IMR-90 (cell line): Measurements from ENCODE around the gene RPS16. TPM values are rescaled to one million over a fixed set of nuclear protein-coding genes. Genes with fewer than 3 reads are reported as not detected.
A peak's percentile ranks its signal among the peaks of the same experiment; 100 is the strongest.

Experiments used
- ATAC-seq: fragments of 200-7000 bp; cut with Tn5 transposase; 2 replicates; pipeline ENCODE4 v1.9.1; 2020; ENCODE audit warnings: low read depth, mild to moderate bottlenecking, moderate library complexity
- BruUV-seq: library from RNA; stranded (reverse); fragments of 400-500 nt; replicated peaks from 2 replicates; lab custom pipeline; 2021; lab: Mats Ljungman, UMichigan
- CTCF ChIA-PET: fragments of 300-600 bp; formaldehyde crosslinking; extraction: SDS; loops from one replicate; lab custom pipeline; 2021; ENCODE audit warnings: antibody characterized with exemption; lab: Yijun Ruan, JAX
- POLR2A ChIA-PET: fragments of 300-600 bp; sonication (Branson Sonifier 250); formaldehyde crosslinking; loops from one replicate; lab custom pipeline; 2022; ENCODE audit warnings: antibody characterized with exemption; ENCODE audit not compliant: unreplicated experiment; lab: Charles Lee
- DNase-seq: peaks from one replicate; pipeline ENCODE4 v3.0.0; 2013
- H2AFZ ChIP-seq: replicated peaks from 2 replicates; pipeline ENCODE3; 2013; ENCODE audit warnings: low read length, mild to moderate bottlenecking; ENCODE audit not compliant: poor library complexity
- H2AK5ac ChIP-seq: 2 replicates; pipeline ENCODE4 v1.6.1; 2013; ENCODE audit warnings: low read depth, low read length, inconsistent platforms
- H2AK9ac ChIP-seq: replicated peaks from 2 replicates; pipeline ENCODE3; 2013; ENCODE audit warnings: mild to moderate bottlenecking, low read depth, low read length, moderate library complexity; ENCODE audit not compliant: poor library complexity
- H2BK120ac ChIP-seq: 2 replicates; pipeline ENCODE4 v1.6.1; 2013; ENCODE audit warnings: low read depth, low read length, inconsistent platforms
- H2BK15ac ChIP-seq: 3 replicates; pipeline ENCODE4 v1.6.1; 2013; ENCODE audit warnings: low read depth, low read length, inconsistent platforms
- H2BK20ac ChIP-seq: 2 replicates; pipeline ENCODE4 v1.6.1; 2013; ENCODE audit warnings: low read depth, mild to moderate bottlenecking, inconsistent platforms, low read length, moderate library complexity
- H2BK5ac ChIP-seq: 2 replicates; pipeline ENCODE4 v1.6.1; 2013; ENCODE audit warnings: mild to moderate bottlenecking, low read depth, low read length, inconsistent platforms; ENCODE audit not compliant: poor library complexity, severe bottlenecking
- H3K14ac ChIP-seq: replicated peaks from 2 replicates; pipeline ENCODE4 v1.6.1; 2013; ENCODE audit warnings: low read depth, low read length, inconsistent platforms
- H3K18ac ChIP-seq: 2 replicates; pipeline ENCODE4 v1.6.1; 2013; ENCODE audit warnings: low read depth, low read length, control low read depth
- H3K23ac ChIP-seq: 2 replicates; pipeline ENCODE4 v1.6.1; 2013; ENCODE audit warnings: low read depth, low read length, inconsistent platforms
- H3K27ac ChIP-seq: 2 replicates; pipeline ENCODE4 v1.5.1; 2013; ENCODE audit warnings: mild to moderate bottlenecking, control low read depth, low read length; ENCODE audit not compliant: insufficient read depth
- H3K27me3 ChIP-seq: 2 replicates; pipeline ENCODE4 v1.6.1; 2013; ENCODE audit warnings: low read length; ENCODE audit not compliant: control insufficient read depth, insufficient read depth
- H3K36me3 ChIP-seq: 2 replicates; pipeline ENCODE4 v1.6.1; 2013; ENCODE audit warnings: low read length, mixed read lengths; ENCODE audit not compliant: control insufficient read depth, insufficient read depth
- H3K4ac ChIP-seq: 2 replicates; pipeline ENCODE4 v1.6.1; 2013; ENCODE audit warnings: low read depth, low read length, inconsistent platforms
- H3K4me1 ChIP-seq: 2 replicates; pipeline ENCODE4 v1.6.1; 2013; ENCODE audit warnings: low read length, mixed read lengths; ENCODE audit not compliant: control insufficient read depth, insufficient read depth
- H3K4me2 ChIP-seq: 2 replicates; pipeline ENCODE4 v1.6.1; 2013; ENCODE audit warnings: low read depth, mild to moderate bottlenecking, control low read depth, low read length, moderate library complexity
- H3K4me3 ChIP-seq: 2 replicates; pipeline ENCODE4 v1.5.1; 2013; ENCODE audit warnings: low read depth, mild to moderate bottlenecking, control low read depth, low read length, moderate library complexity; ENCODE audit not compliant: insufficient read depth
- H3K56ac ChIP-seq: 2 replicates; pipeline ENCODE4 v1.6.1; 2013; ENCODE audit warnings: low read length, inconsistent platforms; ENCODE audit not compliant: insufficient read depth; ENCODE audit errors: extremely low read depth
- H3K79me1 ChIP-seq, 2 experiments: 2 replicates each; pipeline ENCODE4 v1.6.1; 2013; ENCODE audit warnings: low read length in 2 of 2, inconsistent platforms in 1 of 2, low read depth in 1 of 2
- H3K9ac ChIP-seq: 2 replicates; pipeline ENCODE4 v1.6.1; 2013; ENCODE audit warnings: low read depth, low read length, control low read depth
- H3K9me1 ChIP-seq: 2 replicates; pipeline ENCODE4 v1.6.1; 2013; ENCODE audit warnings: low read length, inconsistent platforms; ENCODE audit not compliant: insufficient read depth
- H3K9me3 ChIP-seq: 2 replicates; pipeline ENCODE4 v1.6.1; 2013; ENCODE audit warnings: low read length; ENCODE audit not compliant: control insufficient read depth, insufficient read depth
- H4K20me1 ChIP-seq: 2 replicates; pipeline ENCODE4 v1.6.1; 2013; ENCODE audit warnings: low read length, inconsistent platforms; ENCODE audit not compliant: insufficient read depth
- H4K5ac ChIP-seq: 2 replicates; pipeline ENCODE4 v1.6.1; 2013; ENCODE audit warnings: mild to moderate bottlenecking, low read depth, low read length, control low read depth
- H4K8ac ChIP-seq, 2 experiments: 2 replicates each; pipeline ENCODE4 v1.6.1; 2013; ENCODE audit warnings: low read depth in 2 of 2, low read length in 2 of 2, control low read depth in 1 of 2, inconsistent platforms in 1 of 2
- H4K91ac ChIP-seq: 2 replicates; pipeline ENCODE4 v1.6.1; 2013; ENCODE audit warnings: low read depth, low read length, inconsistent platforms; ENCODE audit not compliant: insufficient read depth
- BHLHE40 ChIP-seq: fragments of 150-350 bp; IDR thresholded peaks from 2 replicates; pipeline ENCODE4 v1.6.1; 2016; ENCODE audit warnings: mild to moderate bottlenecking, low read depth, low read length
- CEBPB ChIP-seq: IDR thresholded peaks from 2 replicates; pipeline ENCODE4 v1.6.1; 2012; ENCODE audit warnings: low read depth, low read length, improper control_type of control experiment
- FOS ChIP-seq: fragments of 150-350 bp; IDR thresholded peaks from 2 replicates; pipeline ENCODE4 v1.6.1; 2016; ENCODE audit warnings: low read depth, low read length
- MAFK ChIP-seq: IDR thresholded peaks from 2 replicates; pipeline ENCODE4 v1.6.1; 2012; ENCODE audit warnings: low read depth, low read length, improper control_type of control experiment
- MAZ ChIP-seq: IDR thresholded peaks from 2 replicates; pipeline ENCODE4 v1.6.1; 2012; ENCODE audit warnings: low read depth, mild to moderate bottlenecking, low read length, improper control_type of control experiment, moderate library complexity, borderline replicate concordance
- MXI1 ChIP-seq: IDR thresholded peaks from 2 replicates; pipeline ENCODE4 v1.6.1; 2012; ENCODE audit warnings: low read depth, mild to moderate bottlenecking, low read length, moderate library complexity, borderline replicate concordance
- NFE2L2 ChIP-seq: fragments of 150-350 bp; IDR thresholded peaks from 2 replicates; pipeline ENCODE4 v1.6.1; 2016; ENCODE audit warnings: low read depth, mild to moderate bottlenecking, low read length
- POLR2A ChIP-seq: IDR thresholded peaks from 2 replicates; pipeline ENCODE4 v1.6.1; 2012; ENCODE audit warnings: mild to moderate bottlenecking, low read depth, low read length
- RAD21 ChIP-seq: IDR thresholded peaks from 2 replicates; pipeline ENCODE4 v1.6.1; 2012; ENCODE audit warnings: low read length, improper control_type of control experiment
- RCOR1 ChIP-seq: IDR thresholded peaks from 2 replicates; pipeline ENCODE4 v1.6.1; 2012; ENCODE audit warnings: mild to moderate bottlenecking, low read length, improper control_type of control experiment; ENCODE audit not compliant: insufficient replicate concordance
- RFX5 ChIP-seq: IDR thresholded peaks from 2 replicates; pipeline ENCODE4 v1.8.0; 2012; ENCODE audit warnings: low read depth, mild to moderate bottlenecking, low read length, moderate library complexity
- SMC3 ChIP-seq: fragments of 150-350 bp; IDR thresholded peaks from 2 replicates; pipeline ENCODE4 v1.6.1; 2016; ENCODE audit warnings: low read depth, mild to moderate bottlenecking, antibody characterized with exemption, low read length, moderate library complexity
- WGBS, 2 experiments: methylation state at CpG; one replicate each; pipeline versions ENCODE4 v1.1.5 to v1.1.7; 2013; ENCODE audit warnings: missing lambda C conversion rate in 2 of 2; ENCODE audit not compliant: insufficient read length in 1 of 2; ENCODE audit errors: extremely low coverage in 2 of 2; 5-methylcytosine and 5-hydroxymethylcytosine counted together
- dilution Hi-C: fragments of 300-500 bp; cut with HindIII; formaldehyde crosslinking; loops from one replicate; pipeline ENCODE4 v1.14.3; 2018; ENCODE audit warnings: low sequenced_read_pairs; ENCODE audit not compliant: unreplicated experiment
- in situ Hi-C: fragments of 300-500 bp; cut with MboI; formaldehyde crosslinking; loops from 3 replicates; pipeline ENCODE4 v1.14.3; 2019; ENCODE audit warnings: low sequenced_read_pairs, inconsistent platforms, mixed read lengths
- intact Hi-C: fragments of 100-400 bp; cut with micrococcal nuclease; formaldehyde crosslinking; loops from 2 replicates; pipeline ENCODE4 v1.10.0; 2022
- polyA plus RNA-seq, 3 experiments: library from polyadenylated mRNA; depleted of rRNA; stranded (reverse); fragments of >200 nt; gene quantifications; 2 replicates each; pipeline ENCODE4 v1.2.3, GENCODE V29; 2012; ENCODE audit warnings: low replicate concordance in 1 of 3
- total RNA-seq: library from RNA; depleted of rRNA; stranded (reverse); fragments of >200 nt; gene quantifications from 2 replicates; pipeline ENCODE4 v1.2.3, GENCODE V29; 2012
- TF ChIP-seq, protein P1 (sequence below): fragments of 150-350 bp; IDR thresholded peaks from 2 replicates; pipeline ENCODE4 v1.6.1; 2017; ENCODE audit warnings: mild to moderate bottlenecking, antibody characterized with exemption, low read length, low read depth
- TF ChIP-seq, protein P2 (sequence below): fragments of 150-350 bp; IDR thresholded peaks from 2 replicates; pipeline ENCODE4 v1.6.1; 2016; ENCODE audit warnings: low read depth, mild to moderate bottlenecking, low read length, moderate library complexity, borderline replicate concordance

Gene RPS16
- total and polyA plus RNA-seq, 2 of the 4 experiments (the other 2 are of a cell fraction) = 320 to 3,500 TPM

DNA sequence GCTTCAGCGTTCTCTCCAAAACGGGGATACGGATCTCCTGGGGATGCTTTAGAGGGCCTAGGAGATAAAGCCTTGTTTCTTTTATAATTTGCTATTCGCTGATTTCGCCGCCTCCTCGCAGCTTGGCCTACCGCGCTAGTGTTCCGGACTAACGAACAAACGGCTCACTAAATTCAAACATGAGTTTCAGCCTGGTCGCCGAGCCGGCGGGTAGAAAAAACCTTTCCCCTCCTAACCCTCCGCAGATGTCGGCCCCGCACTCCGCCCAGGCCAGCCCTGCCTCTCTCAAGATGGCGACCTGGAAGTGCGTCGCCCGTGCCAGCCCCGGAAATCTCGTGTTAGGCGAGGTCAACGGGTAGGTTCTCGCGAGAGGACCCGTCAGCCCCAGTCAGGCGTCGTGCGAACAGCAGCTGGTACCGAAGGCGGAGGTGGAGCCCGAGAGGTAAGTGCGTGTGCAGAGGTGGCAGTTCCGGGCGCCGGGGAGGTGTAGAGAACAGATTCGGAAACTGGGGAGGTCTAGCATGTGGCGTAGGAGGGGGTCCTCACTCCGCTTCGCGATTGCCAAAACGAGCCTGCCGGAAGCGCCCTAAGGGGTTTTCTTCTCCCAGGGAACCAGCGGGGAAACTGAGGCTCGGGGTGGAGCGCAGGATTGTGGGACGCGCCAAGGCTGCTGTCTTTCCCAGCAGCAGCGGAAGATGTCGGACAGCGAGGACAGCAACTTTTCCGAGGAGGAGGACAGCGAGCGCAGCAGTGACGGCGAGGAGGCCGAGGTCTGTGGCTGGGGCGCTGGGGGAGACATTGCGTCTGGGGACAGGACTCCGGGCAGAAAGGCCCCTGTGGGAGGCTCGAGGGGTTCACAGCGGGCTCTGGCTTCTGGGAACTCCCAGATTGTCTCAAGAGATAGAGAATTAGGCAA lies 9.7 kb upstream of the RPS16 start, which contains the start of gene SUPT5H:
Gene SUPT5H (plus strand): TSS at position 387 of the 916 bp plus-strand sequence. CDS start 309 bp downstream, at position 696.
- H3K23ac ChIP-seq = peak within 1 kb of the TSS; percentile 95
- 0% methylated on average over 34 of the region's 68 CpGs; no CpG with 5 or more reads in 1 of the 2 experiments for WGBS, 2 experiments
- peak within 1 kb of the TSS; percentile 95 for H3K4me2 ChIP-seq
- in situ Hi-C loops = loop anchor here (25.0 kb wide), 1 partner anchor 392 kb away; the partner anchor contains the start of genes DYRK1B and FBL
- H3K36me3 ChIP-seq = peaks cover 10% of the 10 kb centered on the region; the same call in 1 of the 2 replicates
- H3K4me3 ChIP-seq = peak within 1 kb of the TSS; percentile 83
- peak within 1 kb of the TSS; percentile 99 for H3K9ac ChIP-seq
- peak within 1 kb of the TSS; percentile 92 for H4K5ac ChIP-seq
- peak within 1 kb of the TSS; percentile 31; the same call in 1 of the 2 replicates for H2BK120ac ChIP-seq
- H3K56ac ChIP-seq = peak within 1 kb of the TSS; percentile 97
- BruUV-seq = TSS peak; percentile 95
- peak within 1 kb of the TSS; percentile 95 for H2AK9ac ChIP-seq
- H2BK20ac ChIP-seq = no peak within 1 kb of the TSS
- peak within 1 kb of the TSS; percentile 93 for H2AFZ ChIP-seq
- peak within 1 kb of the TSS; percentile 76 for H3K18ac ChIP-seq
- peak within 1 kb of the TSS; percentile 93 for H4K91ac ChIP-seq
- dilution Hi-C loops = no loop called here
- peaks cover 6% of the 10 kb centered on the region for H3K9me1 ChIP-seq
- peak within 1 kb of the TSS; percentile 96 for H3K14ac ChIP-seq
- H3K79me1 ChIP-seq = peaks cover 11 to 53% of the 10 kb centered on the region in 2 experiments; a peak in 3 of 4 replicates
- peak within 1 kb of the TSS; percentile 95 for H3K4ac ChIP-seq
- H3K27me3 ChIP-seq = no peaks in the 10 kb centered on the region
- H3K9me3 ChIP-seq = no peaks in the 10 kb centered on the region
- DNase-seq (peak; percentile 97), ATAC-seq (peak; percentile 96)
- ChIA-PET POLR2A (interaction anchor here (0.6 to 1.0 kb wide), 3 partner anchors 9 to 87 kb away, joined by 12 to 22 read pairs (median 14); partner anchors contain the start of gene RPS16), CTCF (interaction anchor here (1.0 kb wide), 1 partner anchor 48 kb away, joined by 3 read pairs; no protein-coding TSS in a partner anchor)
- H3K4me1 ChIP-seq = peaks cover 5% of the 10 kb centered on the region
- peak within 1 kb of the TSS; percentile 89 for H2BK5ac ChIP-seq
- peak within 1 kb of the TSS; percentile 96 for H3K27ac ChIP-seq
- H4K20me1 ChIP-seq = peaks cover 36% of the 10 kb centered on the region
- H4K8ac ChIP-seq = peak within 1 kb of the TSS; percentile 97 to 98
- H2AK5ac ChIP-seq = peak within 1 kb of the TSS; percentile 99
- no peak within 1 kb of the TSS for H2BK15ac ChIP-seq
- intact Hi-C loops = loop anchor here (10.0 kb wide), 1 partner anchor 399 kb away; the partner anchor contains the start of gene FBL
- TF ChIP-seq RFX5 = no peak
- peak; percentile 94 for TF ChIP-seq POLR2A
- TF ChIP-seq SMC3 = no peak
- 0 out of 2 replicates have a peak, but pooled peaks have one; percentile 63 for TF ChIP-seq MXI1
- no peak for TF ChIP-seq FOS
- TF ChIP-seq, protein P1, sequence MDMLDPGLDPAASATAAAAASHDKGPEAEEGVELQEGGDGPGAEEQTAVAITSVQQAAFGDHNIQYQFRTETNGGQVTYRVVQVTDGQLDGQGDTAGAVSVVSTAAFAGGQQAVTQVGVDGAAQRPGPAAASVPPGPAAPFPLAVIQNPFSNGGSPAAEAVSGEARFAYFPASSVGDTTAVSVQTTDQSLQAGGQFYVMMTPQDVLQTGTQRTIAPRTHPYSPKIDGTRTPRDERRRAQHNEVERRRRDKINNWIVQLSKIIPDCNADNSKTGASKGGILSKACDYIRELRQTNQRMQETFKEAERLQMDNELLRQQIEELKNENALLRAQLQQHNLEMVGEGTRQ = peak; percentile 17; the same call in 1 of the 2 replicates
- peak; percentile 91 for TF ChIP-seq BHLHE40
- TF ChIP-seq CEBPB = no peak
- TF ChIP-seq NFE2L2 = no peak
- TF ChIP-seq RAD21 = no peak
- no peak for TF ChIP-seq MAFK
- TF ChIP-seq RCOR1 = no peak
- TF ChIP-seq, protein P2, sequence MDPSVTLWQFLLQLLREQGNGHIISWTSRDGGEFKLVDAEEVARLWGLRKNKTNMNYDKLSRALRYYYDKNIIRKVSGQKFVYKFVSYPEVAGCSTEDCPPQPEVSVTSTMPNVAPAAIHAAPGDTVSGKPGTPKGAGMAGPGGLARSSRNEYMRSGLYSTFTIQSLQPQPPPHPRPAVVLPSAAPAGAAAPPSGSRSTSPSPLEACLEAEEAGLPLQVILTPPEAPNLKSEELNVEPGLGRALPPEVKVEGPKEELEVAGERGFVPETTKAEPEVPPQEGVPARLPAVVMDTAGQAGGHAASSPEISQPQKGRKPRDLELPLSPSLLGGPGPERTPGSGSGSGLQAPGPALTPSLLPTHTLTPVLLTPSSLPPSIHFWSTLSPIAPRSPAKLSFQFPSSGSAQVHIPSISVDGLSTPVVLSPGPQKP = no peak
- TF ChIP-seq MAZ = 0 out of 2 replicates have a peak, but pooled peaks have one; percentile 33
